ENCODE results near the gene DBN1. TPM values are rescaled to one million over a fixed set of nuclear protein-coding genes. Genes with fewer than 3 reads are reported as not detected.
A peak's percentile ranks its signal among the peaks of the same experiment; 100 is the strongest.

Gene DBN1
- total RNA-seq, 1 donor from 2014 or later, result 274 TPM

GRCh38 chr5:177455661-177456590 lies 17.5 kb downstream of the DBN1 start:
- TF ChIP-seq, protein P1, sequence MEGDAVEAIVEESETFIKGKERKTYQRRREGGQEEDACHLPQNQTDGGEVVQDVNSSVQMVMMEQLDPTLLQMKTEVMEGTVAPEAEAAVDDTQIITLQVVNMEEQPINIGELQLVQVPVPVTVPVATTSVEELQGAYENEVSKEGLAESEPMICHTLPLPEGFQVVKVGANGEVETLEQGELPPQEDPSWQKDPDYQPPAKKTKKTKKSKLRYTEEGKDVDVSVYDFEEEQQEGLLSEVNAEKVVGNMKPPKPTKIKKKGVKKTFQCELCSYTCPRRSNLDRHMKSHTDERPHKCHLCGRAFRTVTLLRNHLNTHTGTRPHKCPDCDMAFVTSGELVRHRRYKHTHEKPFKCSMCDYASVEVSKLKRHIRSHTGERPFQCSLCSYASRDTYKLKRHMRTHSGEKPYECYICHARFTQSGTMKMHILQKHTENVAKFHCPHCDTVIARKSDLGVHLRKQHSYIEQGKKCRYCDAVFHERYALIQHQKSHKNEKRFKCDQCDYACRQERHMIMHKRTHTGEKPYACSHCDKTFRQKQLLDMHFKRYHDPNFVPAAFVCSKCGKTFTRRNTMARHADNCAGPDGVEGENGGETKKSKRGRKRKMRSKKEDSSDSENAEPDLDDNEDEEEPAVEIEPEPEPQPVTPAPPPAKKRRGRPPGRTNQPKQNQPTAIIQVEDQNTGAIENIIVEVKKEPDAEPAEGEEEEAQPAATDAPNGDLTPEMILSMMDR (IDR thresholded peaks at IDR 0.05), result peak; percentile 97
- Mint-ChIP-seq H3K27me3 (ENCODE audit: low read depth) (no peaks in the 10 kb centered on the region), H3K4me1 (ENCODE audit: low read depth) (peaks cover 17% of the 10 kb centered on the region), H3K27ac (ENCODE audit: unreplicated experiment) (peak overlapping the region; percentile 92), H3K36me3 (ENCODE audit: low read depth) (peaks cover 6% of the 10 kb centered on the region), H3K4me3 (ENCODE audit: unreplicated experiment) (peak overlapping the region; percentile 68), H3K9me3 (ENCODE audit: low read depth) (no peaks in the 10 kb centered on the region)
- no peak for DNase-seq (ENCODE audit: low spot score)

GRCh38 chr5:177455036-177455660 lies 18.3 kb downstream of the DBN1 start:
- H3K27me3 Mint-ChIP-seq (ENCODE audit: low read depth), result no peaks in the 10 kb centered on the region
- peaks cover 6% of the 10 kb centered on the region for H3K36me3 Mint-ChIP-seq (ENCODE audit: low read depth)
- DNase-seq (ENCODE audit: low spot score), result no peak
- H3K9me3 Mint-ChIP-seq (ENCODE audit: low read depth), result no peaks in the 10 kb centered on the region
- H3K27ac Mint-ChIP-seq (ENCODE audit: unreplicated experiment), result peak overlapping the region; percentile 74
- H3K4me1 Mint-ChIP-seq (ENCODE audit: low read depth), result peaks cover 17% of the 10 kb centered on the region
- TF ChIP-seq, protein P1 (IDR thresholded peaks at IDR 0.05), result peak; percentile 85
- peak overlapping the region; percentile 68 for H3K4me3 Mint-ChIP-seq (ENCODE audit: unreplicated experiment)

DNA sequence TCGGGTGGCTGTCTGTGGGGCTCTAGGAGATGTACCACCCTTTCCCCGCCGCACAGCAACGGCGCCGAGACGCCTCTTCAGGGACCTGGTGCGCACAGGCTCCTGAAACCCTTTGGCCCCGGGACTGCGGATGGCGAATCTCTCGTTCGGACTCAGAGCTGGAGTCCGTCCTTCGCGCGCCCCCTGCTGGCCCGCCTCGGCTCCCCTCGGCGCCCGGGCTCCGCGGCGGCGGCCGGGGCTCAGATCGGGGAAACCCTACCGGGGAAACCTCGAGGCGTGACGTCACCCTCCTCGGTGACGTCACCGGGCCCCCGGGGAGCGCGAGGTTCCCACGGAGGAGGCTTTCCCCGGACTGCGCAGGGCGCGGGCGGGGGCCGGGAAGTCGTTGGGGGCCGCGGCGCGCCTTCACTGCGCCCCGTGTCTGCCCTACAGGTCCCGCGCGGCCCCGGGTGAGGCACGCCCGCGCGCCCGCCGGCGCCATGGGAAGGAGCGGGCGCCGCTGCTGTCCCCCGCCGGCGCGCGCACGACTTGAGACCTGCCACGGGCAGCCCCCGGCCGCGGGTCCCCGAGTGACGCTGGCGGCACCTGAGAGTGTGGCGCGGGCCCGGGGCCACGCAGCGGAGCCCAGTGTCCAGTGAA lies 18.9 kb downstream of the DBN1 start:
- H3K27ac Mint-ChIP-seq (ENCODE audit: unreplicated experiment), result peak overlapping the region; percentile 12
- peaks cover 4% of the 10 kb centered on the region for H3K36me3 Mint-ChIP-seq (ENCODE audit: low read depth)
- no peaks in the 10 kb centered on the region for H3K9me3 Mint-ChIP-seq (ENCODE audit: low read depth)
- H3K27me3 Mint-ChIP-seq (ENCODE audit: low read depth), result no peaks in the 10 kb centered on the region
- DNase-seq (ENCODE audit: low spot score), result no peak
- TF ChIP-seq, protein P1 (IDR thresholded peaks at IDR 0.05), result peak; percentile 92
- peak overlapping the region; percentile 68 for H3K4me3 Mint-ChIP-seq (ENCODE audit: unreplicated experiment)
- peaks cover 17% of the 10 kb centered on the region for H3K4me1 Mint-ChIP-seq (ENCODE audit: low read depth)

GRCh38 chr5:177453852-177454396 lies 19.5 kb downstream of the DBN1 start:
- Mint-ChIP-seq H3K4me3 (ENCODE audit: unreplicated experiment) (peak overlapping the region; percentile 61), H3K36me3 (ENCODE audit: low read depth) (peaks cover 4% of the 10 kb centered on the region), H3K4me1 (ENCODE audit: low read depth) (peaks cover 17% of the 10 kb centered on the region), H3K27ac (ENCODE audit: unreplicated experiment) (peak overlapping the region; percentile 12), H3K9me3 (ENCODE audit: low read depth) (no peaks in the 10 kb centered on the region), H3K27me3 (ENCODE audit: low read depth) (no peaks in the 10 kb centered on the region)
- DNase-seq (ENCODE audit: low spot score), result no peak
- TF ChIP-seq, protein P1 (IDR thresholded peaks at IDR 0.05), result no peak

Measured in chondrocyte (in vitro differentiated cells).